NCI-H226 (cell line): ENCODE data around the gene GRIP1.
A peak's percentile ranks its signal among the peaks of the same experiment; 100 is the strongest.

Source experiments
- DNase-seq: peaks from one replicate; pipeline ENCODE4 v3.0.0-alpha.2; 2015

GRIP1 gene

GRCh38 chr12:66371982-66372381 lies 306.9 kb downstream of the GRIP1 start:
- DNase-seq: no peak

- DNase-seq: no peak
These were observed 311.7 kb downstream of the GRIP1 start for GRCh38 chr12:66367015-66367667.

GRCh38 chr12:66365718-66366490 lies 313.0 kb downstream of the GRIP1 start:
- peak; percentile 33 for DNase-seq

- DNase-seq: no peak
These were observed 317.2 kb downstream of the GRIP1 start for GRCh38 chr12:66361703-66362102.

- DNase-seq: no peak
These were observed 319.6 kb downstream of the GRIP1 start for GRCh38 chr12:66359300-66359699.

GRCh38 chr12:66354291-66354690 lies 324.6 kb downstream of the GRIP1 start:
- no peak for DNase-seq

GRCh38 chr12:66352899-66353298 lies 326.0 kb downstream of the GRIP1 start:
- DNase-seq: no peak

- peak; percentile 37 for DNase-seq
These were observed 326.7 kb downstream of the GRIP1 start for GRCh38 chr12:66352197-66352596.

GRCh38 chr12:66351301-66351700 lies 327.6 kb downstream of the GRIP1 start:
- no peak for DNase-seq

- no peak for DNase-seq
These were observed 332.9 kb downstream of the GRIP1 start for GRCh38 chr12:66345956-66346355.

- DNase-seq: no peak
These were observed 333.7 kb downstream of the GRIP1 start for GRCh38 chr12:66345212-66345611.

- DNase-seq: no peak
These were observed 337.8 kb downstream of the GRIP1 start for GRCh38 chr12:66341126-66341525.

- no peak for DNase-seq
These were observed 338.7 kb downstream of the GRIP1 start for GRCh38 chr12:66340131-66340530.

GRCh38 chr12:66337381-66338010 lies 341.4 kb downstream of the GRIP1 start:
- no peak for DNase-seq

GRCh38 chr12:66335746-66336145 lies 343.1 kb downstream of the GRIP1 start:
- DNase-seq: no peak

- DNase-seq: no peak
These were observed 347.1 kb downstream of the GRIP1 start for GRCh38 chr12:66331814-66332213.

GRCh38 chr12:66331016-66331415 lies 347.9 kb downstream of the GRIP1 start:
- no peak for DNase-seq

- no peak for DNase-seq
These were observed 348.9 kb downstream of the GRIP1 start for GRCh38 chr12:66329941-66330340.

GRCh38 chr12:66323017-66323416 lies 355.9 kb downstream of the GRIP1 start:
- no peak for DNase-seq

- no peak for DNase-seq
These were observed 357.4 kb downstream of the GRIP1 start for GRCh38 chr12:66321435-66321834.

- no peak for DNase-seq
These were observed 357.9 kb downstream of the GRIP1 start for GRCh38 chr12:66320996-66321395.

GRCh38 chr12:66319266-66319954 lies 359.5 kb downstream of the GRIP1 start:
- no peak for DNase-seq

- DNase-seq: no peak
These were observed 364.6 kb downstream of the GRIP1 start for GRCh38 chr12:66314278-66314677.
